GM10248 (cell line): ENCODE data around the gene SLC49A3.

Experiments
- CTCF ChIA-PET: fragments of 300-600 bp; sonication (Branson Sonifier 250); formaldehyde crosslinking; extraction: SDS; loops from one replicate; lab custom pipeline; 2021; ENCODE audit warnings: antibody characterized with exemption; lab: Yijun Ruan, JAX
- POLR2A ChIA-PET: fragments of 350-650 bp; sonication (Branson Sonifier 250); formaldehyde crosslinking; extraction: SDS; loops from one replicate; lab custom pipeline; 2020; ENCODE audit warnings: antibody characterized with exemption; lab: Yijun Ruan, JAX
- DNase-seq: peaks from one replicate; pipeline ENCODE4 v3.0.0; 2012; ENCODE audit errors: extremely low spot score
- TF ChIP-seq, protein P1 (sequence below): IDR thresholded peaks from 2 replicates; pipeline ENCODE4 v1.5.1; 2012; ENCODE audit warnings: mild to moderate bottlenecking, low read depth; ENCODE audit errors: extremely low read depth, missing control alignments, control extremely low read depth

The SLC49A3 gene

GRCh38 chr4:632926-633325 lies 56.0 kb downstream of the SLC49A3 start:
- POLR2A ChIA-PET: no interaction called here
- no peak for DNase-seq
- TF ChIP-seq, protein P1, sequence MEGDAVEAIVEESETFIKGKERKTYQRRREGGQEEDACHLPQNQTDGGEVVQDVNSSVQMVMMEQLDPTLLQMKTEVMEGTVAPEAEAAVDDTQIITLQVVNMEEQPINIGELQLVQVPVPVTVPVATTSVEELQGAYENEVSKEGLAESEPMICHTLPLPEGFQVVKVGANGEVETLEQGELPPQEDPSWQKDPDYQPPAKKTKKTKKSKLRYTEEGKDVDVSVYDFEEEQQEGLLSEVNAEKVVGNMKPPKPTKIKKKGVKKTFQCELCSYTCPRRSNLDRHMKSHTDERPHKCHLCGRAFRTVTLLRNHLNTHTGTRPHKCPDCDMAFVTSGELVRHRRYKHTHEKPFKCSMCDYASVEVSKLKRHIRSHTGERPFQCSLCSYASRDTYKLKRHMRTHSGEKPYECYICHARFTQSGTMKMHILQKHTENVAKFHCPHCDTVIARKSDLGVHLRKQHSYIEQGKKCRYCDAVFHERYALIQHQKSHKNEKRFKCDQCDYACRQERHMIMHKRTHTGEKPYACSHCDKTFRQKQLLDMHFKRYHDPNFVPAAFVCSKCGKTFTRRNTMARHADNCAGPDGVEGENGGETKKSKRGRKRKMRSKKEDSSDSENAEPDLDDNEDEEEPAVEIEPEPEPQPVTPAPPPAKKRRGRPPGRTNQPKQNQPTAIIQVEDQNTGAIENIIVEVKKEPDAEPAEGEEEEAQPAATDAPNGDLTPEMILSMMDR: no peak
- CTCF ChIA-PET: no interaction called here

GRCh38 chr4:632196-632790 lies 56.7 kb downstream of the SLC49A3 start:
- TF ChIP-seq, protein P1: no peak
- DNase-seq: no peak
- CTCF ChIA-PET: no interaction called here
- POLR2A ChIA-PET: no interaction called here
